H4 (cell line): ENCODE data around the gene IFITM2. TPM values are rescaled to one million over a fixed set of nuclear protein-coding genes. Genes with fewer than 3 reads are reported as not detected.
A peak's percentile ranks its signal among the peaks of the same experiment; 100 is the strongest.
"Not testable (repeated sequence)": the region's sequence is repeated elsewhere in the genome, so short reads cannot be mapped to it uniquely, and the experiment has no call there.

Experiments
- DNase-seq: peaks from one replicate; pipeline ENCODE4 v3.0.0-alpha.2; 2015; ENCODE audit warnings: low spot score
- total RNA-seq: library from RNA; depleted of rRNA; stranded (reverse); fragments of >200 nt; shearing (Covaris generic); gene quantifications from 2 replicates; pipeline ENCODE4 v1.2.3, GENCODE V29; 2014

IFITM2 gene
- total RNA-seq, 1 experiment from 2014 or later, result 30.7 TPM

- not testable (repeated sequence) for DNase-seq
These were observed 1.4 kb downstream of the IFITM2 start for GRCh38 chr11:308740-309665.

GRCh38 chr11:309979-310572 is 2.5 kb downstream of the IFITM2 start:
- not testable (repeated sequence) for DNase-seq

- DNase-seq, result not testable (repeated sequence)
These were observed 3.6 kb downstream of the IFITM2 start for GRCh38 chr11:311013-311748.

GRCh38 chr11:312092-312816 is 4.6 kb downstream of the IFITM2 start:
- DNase-seq, result no peak

- no peak for DNase-seq
These were observed 5.7 kb downstream of the IFITM2 start for GRCh38 chr11:313304-313786.

- DNase-seq, result peak; percentile 83
These were observed 6.4 kb downstream of the IFITM2 start, which contains the start of gene IFITM1 for GRCh38 chr11:313787-314553. Gene IFITM1 (plus strand): TSS chr11:314040. CDS start chr11:314171, 131 bp downstream.

GRCh38 chr11:314554-314875 is 6.9 kb downstream of the IFITM2 start:
- not testable (repeated sequence) for DNase-seq

GRCh38 chr11:315051-315481 is 7.5 kb downstream of the IFITM2 start:
- no peak for DNase-seq

GRCh38 chr11:315516-315994 is 7.9 kb downstream of the IFITM2 start:
- no peak for DNase-seq

- no peak for DNase-seq
These were observed 8.6 kb downstream of the IFITM2 start for GRCh38 chr11:316031-316701.

- DNase-seq, result no peak
These were observed 9.3 kb downstream of the IFITM2 start for GRCh38 chr11:316891-317301.

- DNase-seq, result not testable (repeated sequence)
These were observed 10.2 kb downstream of the IFITM2 start for GRCh38 chr11:317668-318404.

- not testable (repeated sequence) for DNase-seq
These were observed 10.9 kb downstream of the IFITM2 start for GRCh38 chr11:318405-319120.

- not testable (repeated sequence) for DNase-seq
These were observed 11.7 kb downstream of the IFITM2 start for GRCh38 chr11:319121-319887.

GRCh38 chr11:319888-320273 is 12.3 kb downstream of the IFITM2 start:
- DNase-seq, result not testable (repeated sequence)

- DNase-seq, result no peak
These were observed 16.5 kb downstream of the IFITM2 start for GRCh38 chr11:324156-324555.

GRCh38 chr11:324593-325517 is 17.2 kb downstream of the IFITM2 start:
- not testable (repeated sequence) for DNase-seq
